ENCODE results near the gene UBE2O. TPM values are rescaled to one million over a fixed set of nuclear protein-coding genes. Genes with fewer than 3 reads are reported as not detected.

Gene UBE2O
- total RNA-seq, 2 donors from 2014 or later: 45.4 to 46.5 TPM

DNA sequence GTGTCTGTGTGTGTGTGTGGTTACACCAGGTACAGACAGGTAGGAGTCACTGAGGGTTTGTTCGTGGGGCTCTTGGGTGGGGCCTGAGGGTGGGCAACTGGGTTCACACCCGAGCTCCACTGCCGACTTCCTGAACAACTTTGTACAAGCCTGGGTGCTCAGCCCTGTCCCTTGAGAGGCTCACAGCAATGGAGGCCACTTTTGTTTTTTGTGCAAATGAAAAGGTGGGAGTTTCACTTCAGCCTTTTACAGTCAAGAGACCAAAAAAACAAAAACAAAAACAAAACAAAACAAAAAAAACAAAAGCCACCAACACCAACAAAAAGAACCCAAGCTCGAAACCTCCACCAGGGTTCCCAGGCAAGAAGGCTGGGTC lies 45.9 kb upstream of the UBE2O start:
- Mint-ChIP-seq H3K4me3 (peak overlapping the region; percentile 16), H3K27ac (no peak overlapping the region), H3K36me3 (ENCODE audit: low read depth) (no peaks in the 10 kb centered on the region), H3K4me1 (peaks cover 45% of the 10 kb centered on the region), H3K9me3 (no peaks in the 10 kb centered on the region), H3K27me3 (ENCODE audit: insufficient read depth) (no peaks in the 10 kb centered on the region)
- Histone ChIP-seq H3K9ac (ENCODE audit: extremely low read depth, low read length, poor library complexity, severe bottlenecking) (no peak overlapping the region), H3K9me3 (ENCODE audit: control insufficient read depth, low read length) (no peaks in the 10 kb centered on the region), H3K4me1 (ENCODE audit: control insufficient read depth, insufficient read depth, low read length) (no peaks in the 10 kb centered on the region), H3K27ac (ENCODE audit: low read depth, low read length) (no peak overlapping the region), H3K27me3 (ENCODE audit: control insufficient read depth, insufficient read depth, low read length, poor library complexity, severe bottlenecking) (no peaks in the 10 kb centered on the region), H3K4me3 (ENCODE audit: low read length) (no peak overlapping the region), H3K36me3 (ENCODE audit: control insufficient read depth, insufficient read depth, low read length) (no peaks in the 10 kb centered on the region)
- 89% methylated on average over 4 of the region's 4 CpGs; no CpG with 5 or more reads in 1 of the 2 experiments for WGBS, 2 experiments (ENCODE audit: insufficient coverage in 1 of 2, insufficient read length in 1 of 2)
- no peak for DNase-seq
- TF ChIP-seq, protein P1, sequence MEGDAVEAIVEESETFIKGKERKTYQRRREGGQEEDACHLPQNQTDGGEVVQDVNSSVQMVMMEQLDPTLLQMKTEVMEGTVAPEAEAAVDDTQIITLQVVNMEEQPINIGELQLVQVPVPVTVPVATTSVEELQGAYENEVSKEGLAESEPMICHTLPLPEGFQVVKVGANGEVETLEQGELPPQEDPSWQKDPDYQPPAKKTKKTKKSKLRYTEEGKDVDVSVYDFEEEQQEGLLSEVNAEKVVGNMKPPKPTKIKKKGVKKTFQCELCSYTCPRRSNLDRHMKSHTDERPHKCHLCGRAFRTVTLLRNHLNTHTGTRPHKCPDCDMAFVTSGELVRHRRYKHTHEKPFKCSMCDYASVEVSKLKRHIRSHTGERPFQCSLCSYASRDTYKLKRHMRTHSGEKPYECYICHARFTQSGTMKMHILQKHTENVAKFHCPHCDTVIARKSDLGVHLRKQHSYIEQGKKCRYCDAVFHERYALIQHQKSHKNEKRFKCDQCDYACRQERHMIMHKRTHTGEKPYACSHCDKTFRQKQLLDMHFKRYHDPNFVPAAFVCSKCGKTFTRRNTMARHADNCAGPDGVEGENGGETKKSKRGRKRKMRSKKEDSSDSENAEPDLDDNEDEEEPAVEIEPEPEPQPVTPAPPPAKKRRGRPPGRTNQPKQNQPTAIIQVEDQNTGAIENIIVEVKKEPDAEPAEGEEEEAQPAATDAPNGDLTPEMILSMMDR (conservative IDR thresholded peaks at IDR 0.05): no peak

DNA sequence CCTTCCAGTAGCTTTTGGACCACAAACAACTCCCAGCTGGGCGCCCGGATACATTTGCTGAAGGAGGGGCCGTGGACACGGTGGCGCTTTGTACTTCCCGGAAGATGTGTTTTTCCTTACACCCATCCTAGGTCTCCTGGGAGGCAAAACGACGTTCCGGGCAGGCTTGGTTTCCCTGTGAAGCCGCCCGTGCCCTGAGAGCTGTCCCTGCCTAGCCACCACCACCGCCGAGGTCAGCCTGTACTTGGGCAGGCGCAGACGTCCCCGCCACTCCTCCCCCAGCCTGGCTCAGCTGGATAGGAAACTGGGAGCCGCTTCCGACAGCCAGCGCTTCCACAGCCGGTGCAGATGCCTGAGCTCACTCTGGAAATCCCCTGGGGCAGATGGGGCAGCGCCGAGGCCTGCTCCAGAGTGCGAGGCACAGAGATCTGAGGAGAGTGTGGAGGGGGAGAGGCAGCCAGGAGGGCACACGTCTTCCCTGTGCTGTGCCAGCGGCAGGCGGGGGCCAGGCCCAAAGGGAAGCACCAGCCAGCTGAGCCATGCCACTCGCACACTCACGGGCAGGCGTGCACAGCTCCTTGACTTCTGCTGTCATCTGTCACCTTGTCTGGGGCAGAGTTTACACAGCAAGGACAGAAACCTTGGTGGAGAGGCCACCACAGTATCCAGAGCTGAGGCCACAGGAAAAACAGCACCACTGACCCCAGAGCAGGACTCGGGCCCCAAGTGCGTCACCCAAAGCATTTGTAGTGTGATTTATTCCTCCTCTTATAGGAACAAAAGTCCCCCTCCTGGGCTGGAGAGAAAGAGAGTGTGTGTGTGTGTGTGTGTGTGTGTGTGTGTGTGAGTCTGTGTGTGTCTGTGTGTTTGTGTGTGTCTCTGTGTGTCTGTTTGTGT lies 45.3 kb upstream of the UBE2O start:
- no peaks in the 10 kb centered on the region for H3K36me3 ChIP-seq (ENCODE audit: control insufficient read depth, insufficient read depth, low read length)
- Mint-ChIP-seq H3K9me3 (no peaks in the 10 kb centered on the region), H3K4me3 (peak overlapping the region; percentile 16), H3K36me3 (ENCODE audit: low read depth) (no peaks in the 10 kb centered on the region), H3K4me1 (peaks cover 48% of the 10 kb centered on the region), H3K27me3 (ENCODE audit: insufficient read depth) (no peaks in the 10 kb centered on the region), H3K27ac (no peak overlapping the region)
- H3K27me3 ChIP-seq (ENCODE audit: control insufficient read depth, insufficient read depth, low read length, poor library complexity, severe bottlenecking): no peaks in the 10 kb centered on the region
- H3K9ac ChIP-seq (ENCODE audit: extremely low read depth, low read length, poor library complexity, severe bottlenecking): peak overlapping the region; percentile 11
- no peaks in the 10 kb centered on the region for H3K4me1 ChIP-seq (ENCODE audit: control insufficient read depth, insufficient read depth, low read length)
- peak; percentile 87 for DNase-seq
- 65 to 66% methylated on average over 17 to 31 of the region's 31 CpGs for WGBS, 2 experiments (ENCODE audit: insufficient coverage in 1 of 2, insufficient read length in 1 of 2)
- TF ChIP-seq, protein P1 (conservative IDR thresholded peaks at IDR 0.05): no peak
- no peak overlapping the region for H3K4me3 ChIP-seq (ENCODE audit: low read length)
- no peaks in the 10 kb centered on the region for H3K9me3 ChIP-seq (ENCODE audit: control insufficient read depth, low read length)
- H3K27ac ChIP-seq (ENCODE audit: low read depth, low read length): peak overlapping the region; percentile 3

DNA sequence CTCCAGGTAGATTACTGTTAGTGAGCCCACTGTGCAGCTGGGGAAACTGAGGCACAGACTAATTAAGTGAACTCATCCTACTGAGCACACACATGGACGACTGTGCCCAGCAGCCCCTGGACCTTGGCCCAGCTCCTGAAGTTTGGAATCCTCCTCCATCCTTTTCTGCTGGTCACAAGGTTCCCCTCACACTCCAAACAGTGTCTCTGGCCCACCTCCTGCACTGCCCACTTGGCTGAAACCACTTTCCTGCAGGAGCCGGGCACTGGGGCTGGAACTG lies 44.7 kb upstream of the UBE2O start:
- Mint-ChIP-seq H3K4me3 (no peak overlapping the region), H3K9me3 (no peaks in the 10 kb centered on the region), H3K36me3 (ENCODE audit: low read depth) (no peaks in the 10 kb centered on the region), H3K27ac (no peak overlapping the region), H3K27me3 (ENCODE audit: insufficient read depth) (no peaks in the 10 kb centered on the region), H3K4me1 (peaks cover 50% of the 10 kb centered on the region)
- TF ChIP-seq, protein P1 (conservative IDR thresholded peaks at IDR 0.05): no peak
- Histone ChIP-seq H3K4me1 (ENCODE audit: control insufficient read depth, insufficient read depth, low read length) (no peaks in the 10 kb centered on the region), H3K9me3 (ENCODE audit: control insufficient read depth, low read length) (no peaks in the 10 kb centered on the region), H3K36me3 (ENCODE audit: control insufficient read depth, insufficient read depth, low read length) (no peaks in the 10 kb centered on the region), H3K27me3 (ENCODE audit: control insufficient read depth, insufficient read depth, low read length, poor library complexity, severe bottlenecking) (no peaks in the 10 kb centered on the region), H3K9ac (ENCODE audit: extremely low read depth, low read length, poor library complexity, severe bottlenecking) (no peak overlapping the region), H3K27ac (ENCODE audit: low read depth, low read length) (no peak overlapping the region), H3K4me3 (ENCODE audit: low read length) (no peak overlapping the region)
- 83% methylated on average over 2 of the region's 2 CpGs for WGBS, 2 experiments (ENCODE audit: insufficient coverage in 1 of 2, insufficient read length in 1 of 2)
- DNase-seq: no peak

Data from endodermal cell (in vitro differentiated cells).